Stimulated activated CD4-positive, alpha-beta T cell treated with anti-CD3 and anti-CD28 coated beads, TNF-alpha, amount 100 ng/mL, for 48 hours (primary cell): ENCODE measurements around the gene STAB1.

Experiments
- DNase-seq, 3 donors: peaks; one replicate each; pipeline ENCODE4 v3.0.0-alpha.2; 2020; ENCODE audit warnings: low read depth in 3 of 3

STAB1 gene

GRCh38 chr3:52563984-52564383, 68.8 kb downstream of the STAB1 start:
- no peak for DNase-seq

GRCh38 chr3:52568069-52568468, 72.9 kb downstream of the STAB1 start:
- no peak for DNase-seq

GRCh38 chr3:52570076-52570475, 74.9 kb downstream of the STAB1 start:
- no peak for DNase-seq

DNA sequence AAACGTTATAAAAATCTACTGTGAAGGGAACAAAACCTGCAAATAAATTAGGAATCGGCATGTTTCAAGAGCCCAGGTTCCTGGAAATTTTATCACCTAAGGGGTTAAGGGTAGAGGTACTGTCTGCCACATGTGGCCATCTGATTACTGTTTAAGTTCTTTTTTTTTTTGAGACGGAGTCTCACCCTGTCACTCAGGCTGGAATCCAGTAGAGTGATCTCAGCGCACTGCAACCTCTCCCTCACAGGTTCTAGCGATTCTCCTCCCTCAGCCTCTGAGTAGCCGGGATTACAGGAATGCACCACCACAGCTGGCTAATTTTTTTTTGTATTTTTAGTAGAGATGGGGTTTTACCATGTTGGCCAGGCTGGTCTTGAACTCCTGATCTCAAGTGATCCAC, 77.1 kb downstream of the STAB1 start:
- no peak for DNase-seq
